Measurements from ENCODE around the gene M1AP.

Gene M1AP

GRCh38 chr2:74524005-74524404 is 124.1 kb downstream of the M1AP start:
- H3K9ac ChIP-seq (ENCODE audit: low read length), result no peak overlapping the region
- H4K20me1 ChIP-seq (ENCODE audit: insufficient read depth, low read length), result no peaks in the 10 kb centered on the region
- H3K9me3 ChIP-seq (replicated peaks; ENCODE audit: insufficient read depth, low read length), result no peaks in the 10 kb centered on the region
- H3K4me3 ChIP-seq (ENCODE audit: low read length), result no peak overlapping the region
- no peak for DNase-seq
- TF ChIP-seq EZH2 (optimal IDR thresholded peaks at IDR 0.05; ENCODE audit: low read depth, low read length) (no peak), EZH2phosphoT487 (IDR thresholded peaks at IDR 0.05; ENCODE audit: low read length) (no peak)
- TF ChIP-seq, protein P1, sequence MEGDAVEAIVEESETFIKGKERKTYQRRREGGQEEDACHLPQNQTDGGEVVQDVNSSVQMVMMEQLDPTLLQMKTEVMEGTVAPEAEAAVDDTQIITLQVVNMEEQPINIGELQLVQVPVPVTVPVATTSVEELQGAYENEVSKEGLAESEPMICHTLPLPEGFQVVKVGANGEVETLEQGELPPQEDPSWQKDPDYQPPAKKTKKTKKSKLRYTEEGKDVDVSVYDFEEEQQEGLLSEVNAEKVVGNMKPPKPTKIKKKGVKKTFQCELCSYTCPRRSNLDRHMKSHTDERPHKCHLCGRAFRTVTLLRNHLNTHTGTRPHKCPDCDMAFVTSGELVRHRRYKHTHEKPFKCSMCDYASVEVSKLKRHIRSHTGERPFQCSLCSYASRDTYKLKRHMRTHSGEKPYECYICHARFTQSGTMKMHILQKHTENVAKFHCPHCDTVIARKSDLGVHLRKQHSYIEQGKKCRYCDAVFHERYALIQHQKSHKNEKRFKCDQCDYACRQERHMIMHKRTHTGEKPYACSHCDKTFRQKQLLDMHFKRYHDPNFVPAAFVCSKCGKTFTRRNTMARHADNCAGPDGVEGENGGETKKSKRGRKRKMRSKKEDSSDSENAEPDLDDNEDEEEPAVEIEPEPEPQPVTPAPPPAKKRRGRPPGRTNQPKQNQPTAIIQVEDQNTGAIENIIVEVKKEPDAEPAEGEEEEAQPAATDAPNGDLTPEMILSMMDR (IDR thresholded peaks at IDR 0.05; ENCODE audit: low read length), result no peak
- H3K9me2 ChIP-seq (replicated peaks; ENCODE audit: insufficient read depth, low read length), result no peaks in the 10 kb centered on the region
- no peak overlapping the region for H3K27ac ChIP-seq (ENCODE audit: low read length)
- peaks cover 24% of the 10 kb centered on the region for H3K27me3 ChIP-seq (replicated peaks; ENCODE audit: insufficient read depth, low read length)
- no peak overlapping the region for H3K4me2 ChIP-seq (ENCODE audit: low read depth, low read length)
- H2AFZ ChIP-seq (ENCODE audit: low read length), result no peak overlapping the region
- peaks cover 13% of the 10 kb centered on the region; the same call in 1 of the 2 replicates for H3F3A ChIP-seq (ENCODE audit: insufficient read depth, low read length)
- peaks cover 11% of the 10 kb centered on the region for H3K36me3 ChIP-seq (replicated peaks; ENCODE audit: insufficient read depth, low read length)
- H3K79me2 ChIP-seq (ENCODE audit: low read length), result peaks cover 20% of the 10 kb centered on the region
- peaks cover 8% of the 10 kb centered on the region for H3K4me1 ChIP-seq (ENCODE audit: low read length)

DNA sequence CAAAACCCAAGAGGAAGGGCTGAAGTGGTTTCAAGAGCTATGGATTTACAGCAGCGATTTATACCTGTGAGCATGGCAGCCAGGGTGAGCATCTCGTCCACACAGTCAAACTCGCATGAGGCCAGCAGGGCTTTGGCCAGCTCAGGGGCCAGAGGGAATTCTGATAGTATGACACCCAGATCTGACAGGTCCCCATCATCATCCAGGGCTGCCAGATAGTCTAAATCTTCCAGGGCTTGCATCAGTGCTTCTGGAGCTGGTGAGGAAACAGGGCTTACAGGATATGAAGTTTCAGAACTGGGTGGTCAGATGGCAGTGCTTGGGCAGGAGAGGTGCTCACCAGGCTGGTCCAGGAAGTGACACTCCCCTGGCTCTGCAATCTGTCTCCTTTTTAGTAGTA is 125.6 kb downstream of the M1AP start:
- no peak for TF ChIP-seq EZH2 (optimal IDR thresholded peaks at IDR 0.05; ENCODE audit: low read depth, low read length)
- TF ChIP-seq EZH2phosphoT487 (IDR thresholded peaks at IDR 0.05; ENCODE audit: low read length), result no peak
- TF ChIP-seq, protein P1 (IDR thresholded peaks at IDR 0.05; ENCODE audit: low read length), result no peak
- H3K27me3 ChIP-seq (replicated peaks; ENCODE audit: insufficient read depth, low read length), result peaks cover 38% of the 10 kb centered on the region

DNA sequence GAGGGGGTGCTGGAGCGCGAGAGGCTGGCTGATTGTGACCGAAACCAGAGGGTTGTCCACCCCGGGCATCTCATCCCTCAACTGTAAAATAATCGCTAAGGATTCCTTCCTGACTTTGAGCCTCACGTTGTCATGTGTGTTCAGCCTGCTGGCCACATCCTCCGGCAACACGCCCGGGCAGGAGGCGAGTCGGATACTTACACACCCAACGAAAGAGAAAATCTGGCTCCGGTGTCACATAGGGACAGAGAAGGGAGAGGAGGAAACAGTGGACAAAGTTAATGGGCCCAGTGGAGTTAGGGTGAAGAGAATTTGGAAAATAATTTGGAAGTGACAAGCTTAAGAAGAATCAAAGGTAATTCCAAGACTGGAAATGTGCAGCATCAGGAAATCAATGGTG is 131.5 kb downstream of the M1AP start:
- H3K27ac ChIP-seq (ENCODE audit: low read length), result no peak overlapping the region
- no peak overlapping the region for H3K9ac ChIP-seq (ENCODE audit: low read length)
- no peaks in the 10 kb centered on the region for H3K9me3 ChIP-seq (replicated peaks; ENCODE audit: insufficient read depth, low read length)
- no peaks in the 10 kb centered on the region for H4K20me1 ChIP-seq (ENCODE audit: insufficient read depth, low read length)
- no peak for TF ChIP-seq EZH2phosphoT487 (IDR thresholded peaks at IDR 0.05; ENCODE audit: low read length)
- TF ChIP-seq, protein P1 (IDR thresholded peaks at IDR 0.05; ENCODE audit: low read length), result no peak
- TF ChIP-seq EZH2 (optimal IDR thresholded peaks at IDR 0.05; ENCODE audit: low read depth, low read length), result no peak
- H3K4me3 ChIP-seq (ENCODE audit: low read length), result no peak overlapping the region
- no peaks in the 10 kb centered on the region for H3K36me3 ChIP-seq (replicated peaks; ENCODE audit: insufficient read depth, low read length)
- H3K79me2 ChIP-seq (ENCODE audit: low read length), result no peaks in the 10 kb centered on the region
- no peak overlapping the region for H2AFZ ChIP-seq (ENCODE audit: low read length)
- H3K27me3 ChIP-seq (replicated peaks; ENCODE audit: insufficient read depth, low read length), result peaks cover 79% of the 10 kb centered on the region
- no peak overlapping the region for H3K4me2 ChIP-seq (ENCODE audit: low read depth, low read length)
- DNase-seq, result no peak
- peaks cover 4% of the 10 kb centered on the region; the same call in 1 of the 2 replicates for H3K4me1 ChIP-seq (ENCODE audit: low read length)
- H3F3A ChIP-seq (ENCODE audit: insufficient read depth, low read length), result no peaks in the 10 kb centered on the region
- H3K9me2 ChIP-seq (replicated peaks; ENCODE audit: insufficient read depth, low read length), result no peaks in the 10 kb centered on the region

More for the DNA sequence above, 125.6 kb downstream of the M1AP start:
- Histone ChIP-seq H3F3A (ENCODE audit: insufficient read depth, low read length) (peaks cover 12% of the 10 kb centered on the region; the same call in 1 of the 2 replicates), H3K9me2 (replicated peaks; ENCODE audit: insufficient read depth, low read length) (no peaks in the 10 kb centered on the region), H3K79me2 (ENCODE audit: low read length) (peaks cover 5% of the 10 kb centered on the region), H3K27ac (ENCODE audit: low read length) (no peak overlapping the region), H3K4me2 (ENCODE audit: low read depth, low read length) (no peak overlapping the region), H3K9ac (ENCODE audit: low read length) (no peak overlapping the region), H3K36me3 (replicated peaks; ENCODE audit: insufficient read depth, low read length) (peaks cover 11% of the 10 kb centered on the region), H3K9me3 (replicated peaks; ENCODE audit: insufficient read depth, low read length) (no peaks in the 10 kb centered on the region), H4K20me1 (ENCODE audit: insufficient read depth, low read length) (no peaks in the 10 kb centered on the region), H3K4me3 (ENCODE audit: low read length) (no peak overlapping the region), H2AFZ (ENCODE audit: low read length) (no peak overlapping the region), H3K4me1 (ENCODE audit: low read length) (no peaks in the 10 kb centered on the region)
- DNase-seq, result no peak

Data from MM.1S (cell line).